ENCODE measurements around the gene RDX.

DNA sequence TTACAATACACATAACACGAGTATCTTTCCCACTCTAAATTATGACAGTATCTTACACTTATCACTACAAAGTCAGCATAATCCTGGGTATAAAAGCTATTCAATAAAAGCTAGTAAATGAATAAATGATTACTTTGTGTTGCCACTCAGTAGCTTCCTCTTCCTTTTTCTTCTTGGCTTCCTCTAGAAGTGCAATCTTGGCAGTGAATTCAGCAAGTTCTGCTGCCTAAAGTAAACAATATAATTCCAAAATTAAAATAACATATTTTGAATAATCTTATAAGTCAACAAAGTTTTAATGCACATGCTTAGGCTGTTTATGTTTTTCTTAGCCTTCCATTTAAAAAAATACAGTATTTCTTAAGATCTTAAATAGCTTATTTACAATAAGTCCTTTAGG, 60.4 kb downstream of the RDX start:
- TF ChIP-seq, protein P1, sequence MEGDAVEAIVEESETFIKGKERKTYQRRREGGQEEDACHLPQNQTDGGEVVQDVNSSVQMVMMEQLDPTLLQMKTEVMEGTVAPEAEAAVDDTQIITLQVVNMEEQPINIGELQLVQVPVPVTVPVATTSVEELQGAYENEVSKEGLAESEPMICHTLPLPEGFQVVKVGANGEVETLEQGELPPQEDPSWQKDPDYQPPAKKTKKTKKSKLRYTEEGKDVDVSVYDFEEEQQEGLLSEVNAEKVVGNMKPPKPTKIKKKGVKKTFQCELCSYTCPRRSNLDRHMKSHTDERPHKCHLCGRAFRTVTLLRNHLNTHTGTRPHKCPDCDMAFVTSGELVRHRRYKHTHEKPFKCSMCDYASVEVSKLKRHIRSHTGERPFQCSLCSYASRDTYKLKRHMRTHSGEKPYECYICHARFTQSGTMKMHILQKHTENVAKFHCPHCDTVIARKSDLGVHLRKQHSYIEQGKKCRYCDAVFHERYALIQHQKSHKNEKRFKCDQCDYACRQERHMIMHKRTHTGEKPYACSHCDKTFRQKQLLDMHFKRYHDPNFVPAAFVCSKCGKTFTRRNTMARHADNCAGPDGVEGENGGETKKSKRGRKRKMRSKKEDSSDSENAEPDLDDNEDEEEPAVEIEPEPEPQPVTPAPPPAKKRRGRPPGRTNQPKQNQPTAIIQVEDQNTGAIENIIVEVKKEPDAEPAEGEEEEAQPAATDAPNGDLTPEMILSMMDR (conservative IDR thresholded peaks at IDR 0.05 in 1 of 2, IDR thresholded peaks at IDR 0.05 in 1 of 2; ENCODE audit: low read depth in 1 of 2, low read length in 2 of 2), result no peak
- no peak for TF ChIP-seq EZH2 (IDR thresholded peaks at IDR 0.05; ENCODE audit: low read length, missing control alignments)

All from fibroblast of lung (primary cell).